Fibroblast of mammary gland (primary cell): ENCODE measurements around the gene FLRT1.

ENCODE experiments used
- DNase-seq: peaks from one replicate; pipeline ENCODE4 v3.0.0-alpha.2; 2010; ENCODE audit warnings: low read depth
- H3K4me3 ChIP-seq: 2 replicates; pipeline ENCODE4 v1.5.1; 2011; ENCODE audit warnings: low read depth, mild to moderate bottlenecking, low read length, moderate library complexity; ENCODE audit not compliant: control insufficient read depth
- TF ChIP-seq, protein P1 (sequence below): conservative IDR thresholded peaks from 2 replicates; pipeline ENCODE4 v1.5.1; 2011; ENCODE audit warnings: low read depth, low read length, inconsistent platforms; ENCODE audit not compliant: control insufficient read depth, insufficient read depth

FLRT1 gene

DNA sequence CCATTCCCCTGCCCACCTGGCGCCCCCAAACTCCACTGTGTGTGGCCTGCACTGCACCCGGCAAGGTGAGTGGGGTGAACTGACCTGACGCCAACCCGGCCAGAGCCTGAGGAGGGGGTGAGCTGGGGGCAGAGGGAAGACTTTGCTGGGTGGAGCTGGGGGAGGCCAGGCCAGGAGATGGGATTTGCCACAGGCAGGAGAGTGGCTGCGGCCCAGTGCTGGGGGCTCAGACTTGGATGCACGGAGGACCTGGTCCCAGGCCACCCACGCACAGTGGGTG is 17.8 kb upstream of the FLRT1 start:
- no peak for DNase-seq
- TF ChIP-seq, protein P1, sequence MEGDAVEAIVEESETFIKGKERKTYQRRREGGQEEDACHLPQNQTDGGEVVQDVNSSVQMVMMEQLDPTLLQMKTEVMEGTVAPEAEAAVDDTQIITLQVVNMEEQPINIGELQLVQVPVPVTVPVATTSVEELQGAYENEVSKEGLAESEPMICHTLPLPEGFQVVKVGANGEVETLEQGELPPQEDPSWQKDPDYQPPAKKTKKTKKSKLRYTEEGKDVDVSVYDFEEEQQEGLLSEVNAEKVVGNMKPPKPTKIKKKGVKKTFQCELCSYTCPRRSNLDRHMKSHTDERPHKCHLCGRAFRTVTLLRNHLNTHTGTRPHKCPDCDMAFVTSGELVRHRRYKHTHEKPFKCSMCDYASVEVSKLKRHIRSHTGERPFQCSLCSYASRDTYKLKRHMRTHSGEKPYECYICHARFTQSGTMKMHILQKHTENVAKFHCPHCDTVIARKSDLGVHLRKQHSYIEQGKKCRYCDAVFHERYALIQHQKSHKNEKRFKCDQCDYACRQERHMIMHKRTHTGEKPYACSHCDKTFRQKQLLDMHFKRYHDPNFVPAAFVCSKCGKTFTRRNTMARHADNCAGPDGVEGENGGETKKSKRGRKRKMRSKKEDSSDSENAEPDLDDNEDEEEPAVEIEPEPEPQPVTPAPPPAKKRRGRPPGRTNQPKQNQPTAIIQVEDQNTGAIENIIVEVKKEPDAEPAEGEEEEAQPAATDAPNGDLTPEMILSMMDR: no peak
- H3K4me3 ChIP-seq: no peak overlapping the region

DNA sequence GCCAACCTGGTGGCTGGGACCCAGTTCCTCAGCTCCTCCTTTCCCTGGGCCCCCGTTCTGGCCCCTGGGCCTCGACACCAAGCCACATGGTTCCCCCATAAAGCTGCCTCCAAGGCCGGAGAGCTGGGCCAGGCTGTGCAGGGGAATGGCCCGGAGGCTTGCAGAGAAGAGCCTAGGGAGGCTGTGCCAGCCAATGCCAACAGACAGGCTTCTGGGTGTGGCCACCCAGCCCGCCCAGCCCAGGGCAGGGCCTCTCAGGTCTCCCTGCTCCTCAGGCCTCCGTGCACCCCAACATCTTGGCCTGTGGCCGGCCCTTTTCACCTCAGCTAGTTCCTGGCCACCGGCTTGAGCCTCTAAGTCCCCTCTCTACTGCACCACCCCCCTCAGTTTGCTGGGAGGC is 17.4 kb upstream of the FLRT1 start:
- TF ChIP-seq, protein P1: no peak
- no peak overlapping the region for H3K4me3 ChIP-seq
- DNase-seq: no peak

DNA sequence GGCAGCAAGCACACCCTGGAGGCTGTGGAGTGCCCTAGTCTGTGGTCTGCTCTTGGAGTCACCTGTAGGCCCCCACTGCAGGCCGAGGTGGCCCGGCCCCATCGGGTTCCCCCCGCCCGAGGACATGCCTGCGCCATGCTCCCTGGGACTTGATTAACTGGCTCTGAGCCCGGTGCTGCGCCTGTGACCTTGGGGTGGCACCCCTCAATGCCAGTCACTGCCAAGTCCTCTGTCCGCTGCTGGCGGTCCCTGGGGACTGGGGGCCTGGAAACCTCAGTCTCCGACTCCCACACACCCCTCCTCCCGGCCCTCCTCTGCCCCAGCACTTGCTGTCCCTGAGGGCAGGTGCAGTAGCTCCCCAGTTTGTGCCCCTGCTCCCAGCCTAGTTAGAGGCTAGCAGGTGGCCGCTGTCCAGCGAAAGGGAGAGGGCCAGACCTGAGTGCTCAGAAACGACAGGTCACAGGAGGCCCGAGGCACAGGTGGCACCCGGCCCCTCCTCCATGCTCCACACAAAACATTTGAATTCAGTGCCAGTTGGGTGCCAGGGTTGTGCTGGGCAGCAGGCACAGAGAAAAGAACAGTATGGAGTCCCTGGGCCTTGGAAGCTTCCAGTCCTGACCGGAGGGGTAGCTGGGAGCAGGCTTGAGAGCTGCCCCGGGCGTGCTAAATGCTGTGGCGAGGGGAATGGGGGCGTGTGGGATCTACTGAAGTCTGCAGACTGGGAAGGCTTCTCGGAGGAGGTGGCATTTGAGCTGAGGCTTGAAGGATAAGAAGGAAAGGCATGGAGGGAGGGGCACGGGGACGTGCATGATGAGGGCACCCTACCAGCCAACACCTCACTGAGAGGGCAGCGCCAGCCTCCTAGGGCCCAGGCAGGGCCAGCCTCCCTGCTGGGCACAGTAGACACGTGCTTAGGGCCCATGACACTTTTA is 16.4 kb upstream of the FLRT1 start:
- DNase-seq: no peak
- H3K4me3 ChIP-seq: no peak overlapping the region
- TF ChIP-seq, protein P1: no peak

DNA sequence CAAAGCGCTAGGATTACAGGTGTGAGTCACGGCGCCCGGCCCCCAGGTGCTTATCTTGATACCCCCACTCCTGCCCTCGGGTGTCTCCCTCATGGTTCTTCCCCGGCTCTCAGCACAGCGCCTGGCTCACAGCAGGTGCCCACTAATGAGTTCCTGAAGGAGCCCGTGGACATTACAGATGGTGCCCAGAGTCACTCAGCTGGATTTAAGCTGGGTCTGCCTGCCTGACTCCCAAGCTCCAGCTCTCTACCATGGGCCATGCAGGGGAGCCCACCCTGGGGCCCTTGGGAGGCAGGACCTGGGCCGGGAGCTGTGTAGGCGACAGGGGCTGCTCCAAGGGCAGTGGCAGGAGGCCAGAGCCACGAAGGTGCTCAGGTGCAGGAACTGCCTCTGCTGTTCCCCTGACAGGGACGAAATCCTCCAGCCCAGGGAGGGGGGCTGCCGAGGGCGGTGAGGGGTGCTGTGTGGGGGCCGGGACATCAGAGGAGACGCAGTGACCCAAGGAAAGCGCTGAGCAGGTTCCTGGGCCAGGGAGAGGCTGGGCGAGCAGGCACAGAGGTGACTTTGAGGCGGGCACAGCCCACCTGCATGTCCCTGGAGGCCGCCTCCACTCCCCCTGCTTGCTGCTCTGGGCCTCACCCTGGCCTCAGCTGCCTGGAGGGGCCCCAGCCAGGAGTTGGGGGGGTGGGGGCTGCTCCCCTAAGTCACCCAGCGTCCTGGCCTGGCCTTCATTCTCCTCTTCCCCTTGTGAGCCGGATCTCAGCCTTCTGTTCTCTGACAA is 14.6 kb upstream of the FLRT1 start:
- H3K4me3 ChIP-seq: no peak overlapping the region
- no peak for DNase-seq
- TF ChIP-seq, protein P1: no peak

DNA sequence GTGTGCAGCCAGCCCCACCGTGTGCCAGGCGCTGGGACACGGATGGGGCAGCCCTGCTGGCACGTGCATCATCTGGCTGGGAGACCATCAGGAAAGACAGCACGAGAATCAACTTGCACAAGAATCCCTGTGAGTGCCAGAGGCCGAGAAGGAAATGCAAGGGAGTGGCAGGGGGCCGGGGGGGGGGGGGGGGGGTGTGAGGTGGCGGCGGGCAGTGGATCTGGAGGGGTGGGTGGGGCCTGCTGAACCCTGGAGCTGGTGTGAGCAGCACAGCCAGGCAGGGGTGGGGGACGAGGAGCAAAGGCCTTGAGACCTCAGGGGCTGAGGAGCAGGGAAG is 14.0 kb upstream of the FLRT1 start:
- TF ChIP-seq, protein P1: no peak
- no peak overlapping the region for H3K4me3 ChIP-seq
- no peak for DNase-seq

DNA sequence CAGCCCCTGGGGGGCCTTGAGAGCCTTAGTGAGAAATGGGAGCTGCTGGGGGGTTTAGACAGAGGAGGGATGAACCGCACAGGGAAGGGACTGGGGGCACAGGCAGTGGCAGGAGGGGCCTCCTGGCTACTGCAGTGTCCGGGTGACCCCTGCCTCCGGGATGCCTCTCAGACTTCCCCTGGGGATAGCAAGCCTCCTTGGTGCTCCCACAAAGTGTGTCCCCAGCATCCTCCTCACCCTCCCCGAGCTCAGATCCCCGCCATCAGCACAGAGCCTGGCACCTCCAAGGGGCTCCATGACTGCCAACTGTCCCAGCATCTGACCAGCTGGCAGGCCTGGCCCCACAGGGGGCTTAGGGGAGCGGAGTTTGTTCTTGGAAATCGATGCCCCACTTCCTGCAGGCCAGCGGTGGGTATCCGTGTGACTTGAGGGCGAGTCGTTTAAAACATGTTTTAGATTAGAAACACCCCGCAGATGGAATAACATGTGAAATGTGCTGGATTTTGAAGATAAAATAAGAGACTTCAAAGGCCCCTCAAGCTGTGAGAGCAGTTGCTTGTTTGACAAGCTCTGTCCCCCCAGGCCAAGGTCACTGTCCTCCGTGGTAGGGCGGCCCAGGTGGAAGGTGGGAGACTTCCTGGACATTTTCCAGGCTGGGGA is 13.5 kb upstream of the FLRT1 start:
- TF ChIP-seq, protein P1: no peak
- no peak overlapping the region for H3K4me3 ChIP-seq
- DNase-seq: no peak
